Stimulated activated CD4-positive, alpha-beta T cell treated with anti-CD3 and anti-CD28 coated beads, Interleukin-2, amount 100 ng/mL, for 24 hours (primary cell): ENCODE measurements around the gene TNNT3.

ENCODE experiments used
- DNase-seq, 2 donors: peaks; one replicate each; pipeline ENCODE4 v3.0.0-alpha.2; 2020

TNNT3 gene

GRCh38 chr11:1964348-1964747 is 44.8 kb downstream of the TNNT3 start:
- no peak for DNase-seq

- DNase-seq: no peak
Observed at GRCh38 chr11:1964955-1965354, 45.5 kb downstream of the TNNT3 start.

- no peak for DNase-seq
Observed at GRCh38 chr11:1966531-1966930, 47.0 kb downstream of the TNNT3 start.

GRCh38 chr11:1967641-1968225 is 48.2 kb downstream of the TNNT3 start:
- no peak for DNase-seq

- DNase-seq: no peak
Observed at GRCh38 chr11:1968454-1969002, 49.0 kb downstream of the TNNT3 start.

- no peak for DNase-seq
Observed at GRCh38 chr11:1969035-1969434, 49.5 kb downstream of the TNNT3 start.

GRCh38 chr11:1969776-1970175 is 50.3 kb downstream of the TNNT3 start:
- DNase-seq: no peak

GRCh38 chr11:1970956-1971355 is 51.5 kb downstream of the TNNT3 start:
- DNase-seq: no peak

GRCh38 chr11:1975185-1975584 is 55.7 kb downstream of the TNNT3 start:
- DNase-seq: no peak

GRCh38 chr11:1978720-1979473 is 59.4 kb downstream of the TNNT3 start:
- no peak for DNase-seq

GRCh38 chr11:1979607-1980006 is 60.1 kb downstream of the TNNT3 start:
- no peak for DNase-seq

GRCh38 chr11:1982873-1983600 is 63.5 kb downstream of the TNNT3 start:
- DNase-seq: no peak

GRCh38 chr11:1983601-1983961 is 64.1 kb downstream of the TNNT3 start:
- DNase-seq: no peak

- DNase-seq: no peak
Observed at GRCh38 chr11:1987024-1987423, 67.5 kb downstream of the TNNT3 start.

GRCh38 chr11:1988174-1988573 is 68.7 kb downstream of the TNNT3 start:
- DNase-seq: no peak
